H1 (cell line): ENCODE measurements around the gene PATJ. TPM values are rescaled to one million over a fixed set of nuclear protein-coding genes. Genes with fewer than 3 reads are reported as not detected.

ENCODE experiments used
- CTCF ChIA-PET: fragments of 300-600 bp; sonication (Branson Sonifier 250); formaldehyde crosslinking; loops from one replicate; lab custom pipeline; 2021; ENCODE audit not compliant: partially characterized antibody; lab: Charles Lee
- POLR2A ChIA-PET: fragments of 300-600 bp; sonication (Branson Sonifier 250); formaldehyde crosslinking; loops from one replicate; lab custom pipeline; 2021; ENCODE audit warnings: inconsistent platforms; ENCODE audit not compliant: partially characterized antibody; lab: Charles Lee
- DNase-seq, 2 experiments: peaks; one replicate each; pipeline versions ENCODE4 v3.0.0 to v3.0.0-alpha.2; 2010 to 2022; ENCODE audit warnings: low spot score in 2 of 2, low read depth in 1 of 2, mixed read lengths in 1 of 2
- FAIRE-seq: peaks from 2 replicates; lab custom pipeline; 2011; peaks lifted over from hg19 to GRCh38; lab: Jason Lieb, UNC
- H2AFZ ChIP-seq: 2 replicates; pipeline ENCODE4 v1.8.1; 2012; ENCODE audit warnings: low read length, inconsistent platforms
- H2AK5ac ChIP-seq: 2 replicates; pipeline ENCODE4 v1.6.1; 2013; ENCODE audit warnings: low read depth, low read length
- H2BK120ac ChIP-seq: replicated peaks from 2 replicates; pipeline ENCODE3; 2013; ENCODE audit warnings: low read depth, low read length, inconsistent platforms
- H2BK12ac ChIP-seq: 2 replicates; pipeline ENCODE4 v1.6.1; 2013; ENCODE audit warnings: low read depth, low read length
- H2BK15ac ChIP-seq: 2 replicates; pipeline ENCODE4 v1.6.1; 2013; ENCODE audit warnings: low read length
- H2BK20ac ChIP-seq: 2 replicates; pipeline ENCODE4 v1.6.1; 2013; ENCODE audit warnings: low read length
- H2BK5ac ChIP-seq: 2 replicates; pipeline ENCODE4 v1.6.1; 2013; ENCODE audit warnings: low read depth, low read length
- H3K14ac ChIP-seq: 2 replicates; pipeline ENCODE4 v1.6.1; 2013; ENCODE audit warnings: inconsistent platforms; ENCODE audit not compliant: insufficient read length
- H3K18ac ChIP-seq: 2 replicates; pipeline ENCODE4 v1.6.1; 2013; ENCODE audit warnings: low read length; ENCODE audit errors: extremely low read depth
- H3K23ac ChIP-seq: 2 replicates; pipeline ENCODE4 v1.6.1; 2013; ENCODE audit warnings: inconsistent platforms; ENCODE audit not compliant: insufficient read length
- H3K23me2 ChIP-seq: 2 replicates; pipeline ENCODE4 v1.6.1; 2013; ENCODE audit warnings: low read depth, low read length
- H3K27ac ChIP-seq: 2 replicates; pipeline ENCODE4 v1.6.1; 2011; ENCODE audit warnings: low read depth, low read length, inconsistent platforms
- H3K27me3 ChIP-seq, 4 experiments: replicated peaks in 1 of 4; 1 replicate in 1 of 4; 2 replicates in 3 of 4; pipeline versions ENCODE4 v1.6.1 to v1.8.1; 2011 to 2013; ENCODE audit warnings: low read length in 3 of 4, mild to moderate bottlenecking in 3 of 4, inconsistent platforms in 2 of 4, mixed read lengths in 2 of 4, moderate library complexity in 1 of 4; ENCODE audit not compliant: control insufficient read depth in 3 of 4, insufficient read depth in 3 of 4; ENCODE audit errors: extremely low read depth in 1 of 4
- H3K36me3 ChIP-seq, 4 experiments: 2 replicates each; pipeline versions ENCODE4 v1.6.1 to v1.8.1; 2011 to 2013; ENCODE audit warnings: mild to moderate bottlenecking in 4 of 4, low read length in 3 of 4, moderate library complexity in 2 of 4, control low read depth in 1 of 4, inconsistent platforms in 1 of 4; ENCODE audit not compliant: insufficient read depth in 4 of 4, control insufficient read depth in 2 of 4
- H3K4ac ChIP-seq: replicated peaks from 2 replicates; pipeline ENCODE3; 2013; ENCODE audit warnings: low read length, low read depth, mixed read lengths, inconsistent platforms; ENCODE audit not compliant: insufficient read length
- H3K4me1 ChIP-seq, 4 experiments: replicated peaks in 1 of 4; 1 replicate in 1 of 4; 2 replicates in 3 of 4; pipeline versions ENCODE4 v1.6.1 to v1.8.1; 2011 to 2013; ENCODE audit warnings: low read length in 3 of 4, inconsistent platforms in 2 of 4, mixed read lengths in 1 of 4; ENCODE audit not compliant: insufficient read depth in 4 of 4, control insufficient read depth in 3 of 4
- H3K4me2 ChIP-seq, 2 experiments: 2 replicates each; pipeline versions ENCODE4 v1.6.1 to v1.8.1; 2011 to 2013; ENCODE audit warnings: low read depth in 2 of 2, low read length in 2 of 2, control low read depth in 1 of 2, inconsistent platforms in 1 of 2, mild to moderate bottlenecking in 1 of 2; ENCODE audit not compliant: insufficient read depth in 1 of 2
- H3K4me3 ChIP-seq, 4 experiments: fragments of 200-600, 300-600 bp in 1 of 4; sonication (generic), shearing (Covaris generic), sonication (Bioruptor Twin) in 1 of 4; 2 replicates each; pipeline versions ENCODE4 v1.5.1 to v1.8.1; 2011 to 2016; ENCODE audit warnings: low read length in 4 of 4, low read depth in 3 of 4, control low read depth in 2 of 4, inconsistent platforms in 2 of 4, mild to moderate bottlenecking in 2 of 4, mixed read lengths in 1 of 4, moderate library complexity in 1 of 4; ENCODE audit not compliant: insufficient read depth in 2 of 4; ENCODE audit errors: extremely low read depth in 1 of 4
- H3K56ac ChIP-seq: replicated peaks from 2 replicates; pipeline ENCODE3; 2013; ENCODE audit warnings: low read depth, mild to moderate bottlenecking, mixed read lengths, low read length, inconsistent platforms; ENCODE audit not compliant: insufficient read length
- H3K79me1 ChIP-seq: 2 replicates; pipeline ENCODE4 v1.6.1; 2013; ENCODE audit warnings: low read depth, low read length, control low read depth
- H3K79me2 ChIP-seq, 2 experiments: 2 replicates each; pipeline versions ENCODE4 v1.6.1 to v1.8.1; 2012 to 2013; ENCODE audit warnings: low read length in 2 of 2, mild to moderate bottlenecking in 2 of 2, inconsistent platforms in 1 of 2; ENCODE audit not compliant: insufficient read depth in 2 of 2, control insufficient read depth in 1 of 2
- H3K9ac ChIP-seq, 4 experiments: replicated peaks in 1 of 4; 1 replicate in 1 of 4; 2 replicates in 3 of 4; pipeline versions ENCODE4 v1.6.1 to v1.8.1; 2011 to 2013; ENCODE audit warnings: low read depth in 3 of 4, low read length in 3 of 4, control low read depth in 2 of 4, mild to moderate bottlenecking in 2 of 4, moderate library complexity in 2 of 4, inconsistent platforms in 1 of 4; ENCODE audit errors: extremely low read depth in 1 of 4
- H3K9me3 ChIP-seq, 2 experiments: 2 replicates each; pipeline versions ENCODE4 v1.6.1 to v1.8.1; 2012 to 2013; ENCODE audit warnings: mild to moderate bottlenecking in 2 of 2, moderate library complexity in 2 of 2, control low read depth in 1 of 2, inconsistent platforms in 1 of 2, low read depth in 1 of 2, low read length in 1 of 2, mixed read lengths in 1 of 2; ENCODE audit not compliant: insufficient read depth in 2 of 2
- H4K20me1 ChIP-seq, 2 experiments: replicated peaks in 1 of 2; 2 replicates each; pipeline versions ENCODE3 to v1.8.1; 2011 to 2013; ENCODE audit warnings: inconsistent platforms in 2 of 2, low read length in 2 of 2, mild to moderate bottlenecking in 1 of 2; ENCODE audit not compliant: insufficient read depth in 2 of 2, control insufficient read depth in 1 of 2
- H4K5ac ChIP-seq: 2 replicates; pipeline ENCODE4 v1.6.1; 2013; ENCODE audit warnings: low read length, low read depth, mixed read lengths, inconsistent platforms; ENCODE audit not compliant: insufficient read length
- H4K8ac ChIP-seq: 2 replicates; pipeline ENCODE4 v1.8.0; 2013; ENCODE audit warnings: mild to moderate bottlenecking, moderate library complexity, low read length, inconsistent platforms; ENCODE audit not compliant: insufficient read depth; ENCODE audit errors: extremely low read depth
- H4K91ac ChIP-seq: replicated peaks from 2 replicates; pipeline ENCODE3; 2013; ENCODE audit warnings: low read length, mixed read lengths, inconsistent platforms; ENCODE audit not compliant: insufficient read length
- CEBPB ChIP-seq: IDR thresholded peaks from 2 replicates; pipeline ENCODE4 v1.6.1; 2012; ENCODE audit warnings: low read depth, low read length
- FOSL1 ChIP-seq: IDR thresholded peaks from 2 replicates; pipeline ENCODE4 v1.6.1; 2011; ENCODE audit warnings: mild to moderate bottlenecking, low read depth, low read length, moderate library complexity; ENCODE audit not compliant: insufficient read depth
- MAFK ChIP-seq: IDR thresholded peaks from 2 replicates; pipeline ENCODE4 v1.6.1; 2012; ENCODE audit warnings: low read depth, mild to moderate bottlenecking, improper control_type of control experiment, low read length
- RBBP5 ChIP-seq: IDR thresholded peaks from 2 replicates; pipeline ENCODE4 v1.7.1; 2012; ENCODE audit warnings: low read depth, mild to moderate bottlenecking, inconsistent platforms, low read length, moderate library complexity, borderline replicate concordance
- SP4 ChIP-seq: IDR thresholded peaks from 2 replicates; pipeline ENCODE4 v1.6.1; 2012; ENCODE audit warnings: low read length, inconsistent platforms
- SRF ChIP-seq: IDR thresholded peaks from 2 replicates; pipeline ENCODE4 v1.6.1; 2011; ENCODE audit warnings: mild to moderate bottlenecking, low read depth, low read length, moderate library complexity
- WGBS, 2 experiments: shearing (Covaris generic) in 1 of 2; methylation state at CpG; one replicate each; pipeline versions ENCODE4 v1.1.6 to v1.1.7; 2013 to 2015; ENCODE audit warnings: low lambda C conversion rate in 2 of 2, mixed read lengths in 2 of 2, inconsistent platforms in 1 of 2, low coverage in 1 of 2, missing lambda C conversion rate in 1 of 2; ENCODE audit not compliant: insufficient replicate concordance in 2 of 2, insufficient coverage in 1 of 2, insufficient read length in 1 of 2; ENCODE audit errors: extremely low coverage in 1 of 2, missing lambda C conversion rate in 1 of 2; 5-methylcytosine and 5-hydroxymethylcytosine counted together
- polyA plus RNA-seq, 7 experiments: library from polyadenylated mRNA; depleted of rRNA in 3 of 7; stranded (reverse) in 5 of 7; unstranded in 2 of 7; fragments of >200 nt in 5 of 7; fragments of 200-250 nt in 2 of 7; gene quantifications; 1 replicate in 5 of 7; 2 replicates in 1 of 7; 4 replicates in 1 of 7; pipeline versions ENCODE4 v1.2.1 to v1.2.3, GENCODE V29; 2011 to 2013; ENCODE audit warnings: missing spikeins in 2 of 7, mixed read lengths in 2 of 7
- total RNA-seq: library from RNA; stranded (reverse); fragmentation: NEBNext Ultra II Directional; extraction: Animal tissue kit (Norgen Biotek cat#: 25700); gene quantifications from 2 replicates; pipeline ENCODE4 v1.2.1, GENCODE V29; 2021
- TF ChIP-seq, protein P1 (sequence below): IDR thresholded peaks from 2 replicates; pipeline ENCODE4 v1.6.1; 2011; ENCODE audit warnings: low read depth, mild to moderate bottlenecking, low read length; ENCODE audit not compliant: insufficient read depth

Gene PATJ
- total and polyA plus RNA-seq, 2 of the 8 experiments (the other 6 are each of a cell fraction or from before 2014, with no cell fraction given): 8.2 to 55.6 TPM

DNA sequence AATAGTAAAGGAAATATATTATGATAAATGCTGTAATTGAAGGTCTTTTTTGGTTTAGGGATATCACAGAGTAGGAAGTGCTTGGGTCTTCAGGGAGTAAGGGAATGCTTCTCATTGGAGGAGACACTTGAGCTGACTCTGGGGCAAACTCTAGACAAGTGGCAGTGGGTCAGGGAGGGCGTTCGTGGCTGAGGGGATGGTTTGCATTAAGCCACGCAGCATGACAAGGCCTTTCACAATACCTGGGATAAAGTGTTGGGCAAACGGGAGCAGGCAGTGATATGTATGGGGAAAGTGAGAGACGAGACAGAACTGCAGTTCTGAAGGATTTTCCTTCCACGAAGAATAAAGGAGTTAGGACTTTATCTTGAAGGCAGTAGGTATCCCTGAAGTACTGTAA, 109.0 kb downstream of the PATJ start:
- Histone ChIP-seq H3K4me2 (no peak overlapping the region), H3K27me3 (peaks cover 0 to 2% (median 0%) of the 10 kb centered on the region in 4 experiments; a peak in 1 of 7 replicates), H2BK5ac (no peak overlapping the region), H2BK12ac (no peak overlapping the region), H3K4me1 (peaks cover 0 to 2% (median 0%) of the 10 kb centered on the region in 4 experiments; a peak in 3 of 7 replicates), H3K56ac (no peak overlapping the region), H4K5ac (no peak overlapping the region), H3K4me3 (no peak overlapping the region), H3K36me3 (peaks cover 0 to 6% (median 2%) of the 10 kb centered on the region in 4 experiments; a peak in 4 of 8 replicates), H3K27ac (no peak overlapping the region), H2BK120ac (no peak overlapping the region), H2BK20ac (no peak overlapping the region), H2BK15ac (no peak overlapping the region), H3K79me1 (no peaks in the 10 kb centered on the region), H4K8ac (no peak overlapping the region), H3K4ac (no peak overlapping the region), H3K23ac (no peak overlapping the region), H3K14ac (no peak overlapping the region), H4K91ac (no peak overlapping the region), H3K9ac (no peak overlapping the region), H3K79me2 (no peaks in the 10 kb centered on the region), H2AK5ac (no peak overlapping the region), H3K18ac (no peak overlapping the region), H2AFZ (no peak overlapping the region), H4K20me1 (peaks cover 0 to 3% of the 10 kb centered on the region in 2 experiments), H3K9me3 (no peaks in the 10 kb centered on the region), H3K23me2 (no peaks in the 10 kb centered on the region)
- TF ChIP-seq FOSL1 (no peak), RBBP5 (no peak), MAFK (no peak), CEBPB (no peak), SP4 (no peak), SRF (no peak)
- TF ChIP-seq, protein P1, sequence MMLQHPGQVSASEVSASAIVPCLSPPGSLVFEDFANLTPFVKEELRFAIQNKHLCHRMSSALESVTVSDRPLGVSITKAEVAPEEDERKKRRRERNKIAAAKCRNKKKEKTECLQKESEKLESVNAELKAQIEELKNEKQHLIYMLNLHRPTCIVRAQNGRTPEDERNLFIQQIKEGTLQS: no peak
- ChIA-PET CTCF (interaction anchor here (0.6 to 1.9 kb wide), 20 partner anchors 8 to 1885 kb away, joined by 3 to 6 read pairs (median 4); no protein-coding TSS in a partner anchor), POLR2A (no interaction called here)
- DNase-seq (no peak), FAIRE-seq (no peak)
- 85% methylated on average over 6 of the region's 6 CpGs; no CpG with 5 or more reads in 1 of the 2 experiments for WGBS, 2 experiments
